ENCODE measurements around the gene EDARADD. TPM values are rescaled to one million over a fixed set of nuclear protein-coding genes. Genes with fewer than 3 reads are reported as not detected.

The EDARADD gene
- total RNA-seq, 1 donor from 2014 or later = 17.0 TPM

DNA sequence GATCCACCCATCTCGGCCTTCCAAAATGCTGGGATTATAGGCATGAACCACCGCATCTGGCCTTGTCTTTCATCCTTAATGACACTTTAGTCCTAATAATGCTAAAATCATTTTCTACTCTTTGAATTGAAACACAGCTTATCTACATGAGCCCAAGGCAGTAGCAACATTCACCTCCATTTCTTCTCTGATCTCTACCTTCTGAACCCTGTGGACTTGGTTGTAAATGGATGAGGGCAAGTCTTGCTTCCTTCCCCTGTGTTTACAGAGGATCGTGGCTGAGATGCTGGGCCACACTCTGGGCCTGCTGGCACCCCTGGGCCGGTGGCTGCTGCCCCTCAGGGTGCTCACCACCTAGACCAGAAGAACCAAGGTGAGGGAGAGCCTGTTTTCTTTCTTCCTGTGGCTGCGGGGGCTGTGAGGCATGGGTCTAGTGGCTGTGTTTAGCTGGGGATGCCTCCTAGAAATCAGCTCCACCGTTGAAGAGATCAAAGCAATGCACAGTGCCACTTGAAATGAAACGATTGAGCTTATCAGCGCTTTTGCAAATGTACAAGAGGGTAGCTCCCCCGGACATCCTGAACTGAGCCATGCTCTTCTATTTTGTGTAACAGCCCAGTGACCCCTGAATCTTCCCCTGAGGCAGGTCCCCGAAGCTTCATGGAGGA, 97.5 kb downstream of the EDARADD start:
- H3K4me1 Mint-ChIP-seq = peaks cover 52% of the 10 kb centered on the region
- no peaks in the 10 kb centered on the region for H3K36me3 Mint-ChIP-seq
- no peak overlapping the region for H3K4me3 Mint-ChIP-seq
- H3K27me3 Mint-ChIP-seq (ENCODE audit: low read depth) = no peaks in the 10 kb centered on the region
- H3K9me3 Mint-ChIP-seq = no peaks in the 10 kb centered on the region
- H3K27ac Mint-ChIP-seq = peak overlapping the region; percentile 89
- DNase-seq (ENCODE audit: low spot score in 2 of 2, unreplicated experiment in 2 of 2) = no peak
- TF ChIP-seq, protein P1, sequence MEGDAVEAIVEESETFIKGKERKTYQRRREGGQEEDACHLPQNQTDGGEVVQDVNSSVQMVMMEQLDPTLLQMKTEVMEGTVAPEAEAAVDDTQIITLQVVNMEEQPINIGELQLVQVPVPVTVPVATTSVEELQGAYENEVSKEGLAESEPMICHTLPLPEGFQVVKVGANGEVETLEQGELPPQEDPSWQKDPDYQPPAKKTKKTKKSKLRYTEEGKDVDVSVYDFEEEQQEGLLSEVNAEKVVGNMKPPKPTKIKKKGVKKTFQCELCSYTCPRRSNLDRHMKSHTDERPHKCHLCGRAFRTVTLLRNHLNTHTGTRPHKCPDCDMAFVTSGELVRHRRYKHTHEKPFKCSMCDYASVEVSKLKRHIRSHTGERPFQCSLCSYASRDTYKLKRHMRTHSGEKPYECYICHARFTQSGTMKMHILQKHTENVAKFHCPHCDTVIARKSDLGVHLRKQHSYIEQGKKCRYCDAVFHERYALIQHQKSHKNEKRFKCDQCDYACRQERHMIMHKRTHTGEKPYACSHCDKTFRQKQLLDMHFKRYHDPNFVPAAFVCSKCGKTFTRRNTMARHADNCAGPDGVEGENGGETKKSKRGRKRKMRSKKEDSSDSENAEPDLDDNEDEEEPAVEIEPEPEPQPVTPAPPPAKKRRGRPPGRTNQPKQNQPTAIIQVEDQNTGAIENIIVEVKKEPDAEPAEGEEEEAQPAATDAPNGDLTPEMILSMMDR (IDR thresholded peaks at IDR 0.05; ENCODE audit: unreplicated experiment) = no peak

DNA sequence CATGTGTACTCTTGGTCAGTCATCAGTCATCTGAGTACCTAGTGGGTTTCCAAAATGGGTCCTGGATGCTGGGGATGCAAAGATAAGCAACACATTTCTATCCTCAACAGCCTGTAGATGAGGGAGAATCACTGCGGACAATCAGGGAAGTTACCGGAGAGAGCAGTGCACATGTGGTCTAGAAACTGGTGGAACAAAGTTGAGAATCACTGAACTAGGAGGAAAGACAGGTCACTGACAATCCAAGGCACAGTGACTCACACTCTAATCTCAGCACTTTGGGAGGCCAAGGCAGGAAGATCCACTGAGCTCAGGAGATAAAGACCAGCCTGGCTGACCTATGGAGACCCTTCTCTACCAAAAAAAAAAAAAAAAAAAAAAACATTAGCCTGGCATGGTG, 98.3 kb downstream of the EDARADD start:
- Mint-ChIP-seq H3K4me3 (no peak overlapping the region), H3K36me3 (no peaks in the 10 kb centered on the region), H3K9me3 (no peaks in the 10 kb centered on the region), H3K27ac (peak overlapping the region; percentile 89), H3K27me3 (ENCODE audit: low read depth) (no peaks in the 10 kb centered on the region), H3K4me1 (peaks cover 48% of the 10 kb centered on the region)
- no peak for DNase-seq (ENCODE audit: low spot score in 2 of 2, unreplicated experiment in 2 of 2)
- TF ChIP-seq, protein P1 (IDR thresholded peaks at IDR 0.05; ENCODE audit: unreplicated experiment) = no peak

DNA sequence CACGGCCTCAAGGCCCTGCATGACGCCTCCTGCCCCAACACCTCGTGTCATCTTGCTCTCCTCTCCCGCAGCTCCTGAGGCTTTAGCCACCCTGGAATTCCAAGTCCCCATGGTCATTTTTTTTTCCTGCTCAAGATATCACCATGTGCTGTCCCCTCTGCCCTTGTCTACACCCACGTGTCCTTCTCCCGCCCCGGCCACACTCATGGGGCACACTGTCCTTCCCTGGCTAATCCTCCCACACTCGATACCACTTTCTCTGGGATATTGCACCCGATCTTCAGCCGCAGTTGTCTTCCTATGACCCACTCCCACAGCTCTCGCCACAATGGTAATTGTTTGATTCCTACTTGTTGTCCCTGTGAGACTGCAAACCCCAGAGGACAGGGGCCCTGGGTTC, 100.0 kb downstream of the EDARADD start:
- H3K27ac Mint-ChIP-seq = peak overlapping the region; percentile 91
- no peaks in the 10 kb centered on the region for H3K27me3 Mint-ChIP-seq (ENCODE audit: low read depth)
- no peak overlapping the region for H3K4me3 Mint-ChIP-seq
- no peak for DNase-seq (ENCODE audit: low spot score in 2 of 2, unreplicated experiment in 2 of 2)
- TF ChIP-seq, protein P1 (IDR thresholded peaks at IDR 0.05; ENCODE audit: unreplicated experiment) = no peak
- H3K36me3 Mint-ChIP-seq = no peaks in the 10 kb centered on the region
- H3K4me1 Mint-ChIP-seq = peaks cover 51% of the 10 kb centered on the region
- no peaks in the 10 kb centered on the region for H3K9me3 Mint-ChIP-seq

DNA sequence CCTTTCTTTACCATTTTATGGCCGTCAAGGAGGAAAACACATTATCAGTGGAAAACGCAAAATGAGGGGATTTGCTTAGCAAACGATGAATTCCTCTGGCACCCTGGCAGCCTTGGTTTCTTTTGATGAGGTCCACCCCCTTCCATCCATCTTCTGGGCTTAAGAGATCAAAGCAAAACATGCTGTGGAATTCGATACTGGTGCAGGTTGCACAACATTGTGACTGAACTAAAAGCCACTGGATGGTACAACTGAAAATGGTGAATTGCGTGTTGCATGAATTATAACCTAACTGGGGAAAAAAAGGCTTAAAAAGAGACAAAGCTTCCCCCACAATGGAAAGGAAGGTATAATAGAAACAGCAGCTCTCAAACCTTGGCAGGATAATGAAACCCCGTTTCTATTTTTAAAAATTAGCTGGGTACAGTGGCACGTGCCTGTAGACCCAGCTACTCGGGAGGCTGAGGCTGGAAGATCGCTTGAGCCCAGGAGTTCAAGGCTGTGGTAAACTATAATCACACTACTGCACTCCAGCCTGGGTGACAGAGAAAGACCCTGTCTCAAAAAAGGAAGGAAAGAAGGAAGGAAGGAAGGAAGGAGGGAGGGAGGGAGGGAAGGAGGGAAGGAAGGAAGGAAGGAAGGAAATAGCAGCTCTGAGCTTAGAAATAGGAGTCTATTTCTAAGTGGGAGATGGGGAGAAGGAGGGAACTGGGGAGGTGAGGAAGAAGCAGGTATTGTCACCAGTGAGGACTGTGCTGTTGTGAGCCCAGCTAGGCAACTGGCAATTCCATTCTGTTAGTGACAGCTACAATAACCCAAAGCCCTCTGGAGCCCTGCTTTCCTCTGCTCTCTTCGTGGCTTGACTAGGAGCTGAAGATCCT, 100.7 kb downstream of the EDARADD start:
- TF ChIP-seq, protein P1 (IDR thresholded peaks at IDR 0.05; ENCODE audit: unreplicated experiment) = no peak
- Mint-ChIP-seq H3K27me3 (ENCODE audit: low read depth) (no peaks in the 10 kb centered on the region), H3K4me3 (peak overlapping the region; percentile 39), H3K27ac (peak overlapping the region; percentile 91), H3K9me3 (no peaks in the 10 kb centered on the region), H3K36me3 (no peaks in the 10 kb centered on the region), H3K4me1 (peaks cover 50% of the 10 kb centered on the region)
- DNase-seq (ENCODE audit: low spot score in 2 of 2, unreplicated experiment in 2 of 2) = peak in 1 of 2 experiments; percentile 54

DNA sequence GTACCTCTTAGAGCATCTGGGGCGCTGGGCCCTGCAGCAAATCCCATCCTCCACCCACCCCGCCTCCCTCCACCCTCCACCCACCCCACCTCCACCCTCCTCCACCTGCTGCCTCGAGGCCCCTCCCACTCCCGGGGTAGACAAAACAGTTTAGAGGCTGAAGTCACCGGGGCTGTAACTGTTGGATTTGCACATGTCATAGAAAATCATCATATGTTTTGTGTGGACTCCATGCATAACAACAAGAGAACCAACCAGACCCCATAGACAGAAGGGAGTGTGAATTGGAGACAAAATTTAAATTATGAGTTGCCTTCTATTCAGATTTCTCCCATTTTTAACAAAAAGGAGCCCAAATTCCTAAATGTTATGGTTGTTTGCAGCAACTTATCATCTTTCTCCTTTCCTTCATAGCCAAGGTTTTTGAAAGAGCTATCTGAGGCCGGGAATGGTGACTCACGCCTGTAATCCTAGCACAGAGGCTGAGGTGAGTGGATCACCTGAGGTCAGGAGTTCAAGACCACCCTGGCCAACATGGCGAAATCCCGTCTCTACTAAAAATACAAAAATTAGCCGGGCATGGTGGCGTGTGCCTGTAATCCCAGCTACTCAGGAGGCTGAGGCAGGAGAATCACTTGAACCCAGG, 101.5 kb downstream of the EDARADD start:
- H3K36me3 Mint-ChIP-seq = no peaks in the 10 kb centered on the region
- TF ChIP-seq, protein P1 (IDR thresholded peaks at IDR 0.05; ENCODE audit: unreplicated experiment) = no peak
- H3K4me1 Mint-ChIP-seq = peaks cover 49% of the 10 kb centered on the region
- H3K27me3 Mint-ChIP-seq (ENCODE audit: low read depth) = no peaks in the 10 kb centered on the region
- H3K27ac Mint-ChIP-seq = peak overlapping the region; percentile 91
- H3K9me3 Mint-ChIP-seq = no peaks in the 10 kb centered on the region
- DNase-seq (ENCODE audit: low spot score in 2 of 2, unreplicated experiment in 2 of 2) = no peak
- H3K4me3 Mint-ChIP-seq = no peak overlapping the region
